HG03064 (cell line): Measurements from ENCODE around the gene BORA.
A peak's percentile ranks its signal among the peaks of the same experiment; 100 is the strongest.
"Not testable (repeated sequence)": the region's sequence is repeated elsewhere in the genome, so short reads cannot be mapped to it uniquely, and the experiment has no call there.

Experiments used
- ATAC-seq: cut with Tn5 transposase; IDR thresholded peaks from one replicate; pipeline ENCODE4 v1.9.1; 2021; ENCODE audit warnings: low read depth; ENCODE audit not compliant: unreplicated experiment

The BORA gene

GRCh38 chr13:72760189-72760588 lies 32.5 kb downstream of the BORA start:
- no peak for ATAC-seq

DNA sequence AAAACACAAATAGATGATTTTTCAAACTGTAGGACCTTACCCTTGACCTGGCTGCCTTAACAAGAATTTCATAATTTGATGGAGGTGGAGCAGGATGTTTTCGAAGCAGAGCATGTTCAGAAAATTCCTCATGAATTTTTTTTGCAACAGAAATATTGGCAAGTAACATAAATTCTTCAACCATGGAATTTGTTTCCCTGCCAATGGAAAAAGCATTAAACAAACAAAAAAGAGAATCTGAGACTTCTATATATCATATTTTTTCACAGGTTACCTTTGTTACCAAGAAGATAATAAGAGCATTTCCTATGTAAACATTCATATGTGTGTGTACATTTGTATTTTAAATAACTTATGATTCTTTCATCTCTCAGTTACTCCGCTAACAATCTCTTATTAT lies 35.7 kb downstream of the BORA start:
- ATAC-seq, result no peak

GRCh38 chr13:72774019-72774418 lies 46.3 kb downstream of the BORA start:
- no peak for ATAC-seq

DNA sequence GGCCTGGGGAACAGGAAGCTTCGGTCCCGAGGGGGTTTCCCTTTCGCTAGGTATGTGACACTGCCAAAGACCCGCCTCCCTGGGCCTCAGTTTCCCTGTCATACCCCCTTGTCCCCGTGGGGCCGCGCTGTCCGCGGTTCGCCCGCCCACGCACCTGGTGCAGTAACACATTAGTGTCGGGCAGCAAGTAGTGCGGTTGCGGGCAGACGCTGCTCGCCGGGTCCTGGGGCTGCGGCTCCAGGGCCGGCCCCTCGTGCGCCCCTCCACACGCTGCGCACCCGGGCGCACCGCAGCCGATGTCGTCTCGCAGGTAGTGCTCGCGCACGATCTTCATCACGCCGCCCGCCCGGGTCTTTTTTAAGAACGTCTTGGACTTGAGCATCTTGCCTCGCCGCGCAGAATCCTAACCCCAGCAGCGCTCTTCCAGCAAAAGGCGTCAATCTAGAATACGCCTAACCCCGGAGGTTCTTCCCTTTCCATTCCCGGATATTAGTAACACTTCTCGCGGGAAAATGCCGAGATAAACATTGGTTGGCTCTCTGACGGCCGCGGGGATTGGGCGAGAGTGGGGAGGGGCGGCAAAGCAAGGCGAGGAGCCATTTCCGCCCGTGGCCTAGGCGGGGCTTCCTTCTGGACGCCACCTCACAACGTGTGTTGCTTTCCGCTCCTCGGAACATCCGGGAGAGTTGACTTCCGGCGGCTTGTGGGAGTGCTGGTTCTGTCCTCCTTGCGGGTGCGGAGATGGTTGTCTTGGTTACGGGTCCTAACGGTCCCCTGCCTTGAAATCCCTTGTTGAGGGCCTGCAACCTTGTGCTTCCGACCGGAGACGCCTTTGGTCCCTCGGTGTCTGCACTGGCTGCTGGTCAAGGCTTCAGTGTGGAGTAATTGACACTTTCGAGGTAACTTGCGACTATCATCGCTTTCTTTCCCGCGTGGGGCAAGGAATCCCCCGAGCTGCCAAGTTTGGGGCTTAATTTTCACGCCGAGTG lies 54.0 kb downstream of the BORA start, which contains the start of the genes DIS3 and PIBF1:
Gene DIS3 (minus strand): TSS at position 450 of the 989 bp plus-strand sequence. CDS start 68 bp downstream, at position 382.
Gene PIBF1 (plus strand): TSS at position 683 of the 989 bp plus-strand sequence. CDS start 1,337 bp downstream, outside the sequence.
- ATAC-seq, result peak; percentile 97

DNA sequence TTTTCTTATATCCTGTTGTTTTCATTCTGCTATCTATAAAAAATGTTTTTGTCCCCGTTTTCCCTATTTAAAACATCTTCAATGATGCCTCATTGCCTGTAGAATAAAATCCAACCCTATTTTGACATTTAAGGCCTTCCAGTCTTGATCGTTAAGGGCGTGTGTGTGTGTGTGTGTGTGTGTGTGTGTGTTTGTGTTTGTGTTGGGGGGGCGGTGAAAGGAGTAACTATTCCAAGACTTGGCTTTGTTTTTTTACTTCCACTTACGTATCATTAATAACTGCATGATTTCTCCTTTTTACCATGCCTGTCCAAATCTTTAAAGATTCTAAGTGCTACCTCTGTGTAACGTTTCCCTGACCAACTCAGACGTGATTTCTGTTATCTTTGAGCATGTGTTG lies 55.0 kb downstream of the BORA start:
- no peak for ATAC-seq

DNA sequence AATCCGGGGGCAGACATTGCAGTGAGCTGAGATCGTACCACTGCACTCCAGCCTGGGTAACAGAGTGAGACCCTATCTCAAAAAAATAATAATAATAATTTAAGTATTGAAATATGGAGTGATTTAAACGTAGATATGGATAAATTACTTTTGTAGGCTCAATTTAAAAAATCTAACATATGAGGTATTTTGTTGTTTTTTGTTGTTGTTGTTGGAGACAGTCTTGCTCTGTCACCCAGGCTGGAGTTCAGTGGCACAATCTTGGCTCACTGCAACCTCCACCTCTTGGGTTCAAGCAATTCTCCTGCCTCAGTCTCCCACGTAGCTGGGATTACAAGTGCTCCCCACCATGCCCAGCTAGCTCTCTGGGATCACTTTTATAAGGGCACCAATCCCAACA lies 57.0 kb downstream of the BORA start:
- ATAC-seq, result not testable (repeated sequence)

GRCh38 chr13:72788831-72789230 lies 61.1 kb downstream of the BORA start:
- ATAC-seq, result no peak

- ATAC-seq, result no peak
These were observed 64.9 kb downstream of the BORA start for GRCh38 chr13:72792640-72793039.

- no peak for ATAC-seq
These were observed 71.1 kb downstream of the BORA start for GRCh38 chr13:72798817-72799216.

DNA sequence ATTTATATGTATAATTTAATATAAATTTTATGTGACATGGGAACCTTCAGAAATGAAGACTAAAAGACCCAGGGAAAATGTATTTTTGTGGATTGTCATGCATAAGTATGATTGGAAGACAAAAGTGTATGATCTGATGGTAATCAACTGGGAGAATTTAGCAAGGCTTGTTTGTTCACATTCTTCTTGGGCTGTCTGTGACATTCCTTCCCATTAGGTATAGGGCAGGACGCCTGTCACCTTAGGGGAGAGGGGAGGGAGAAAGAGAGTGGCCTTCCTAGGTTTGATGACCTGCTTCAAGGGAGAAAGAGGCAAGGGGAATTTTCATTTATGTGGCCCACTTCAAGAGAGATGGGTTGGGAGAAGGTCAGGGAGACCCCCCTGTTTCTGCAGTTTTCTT lies 76.6 kb downstream of the BORA start:
- no peak for ATAC-seq
